GM19372 (cell line): ENCODE results near the gene IGSF9B.

Experiments
- ATAC-seq: cut with Tn5 transposase; IDR thresholded peaks from one replicate; pipeline ENCODE4 v1.9.1; 2021; ENCODE audit warnings: mild to moderate bottlenecking, low read depth, moderate library complexity; ENCODE audit not compliant: unreplicated experiment

IGSF9B gene

DNA sequence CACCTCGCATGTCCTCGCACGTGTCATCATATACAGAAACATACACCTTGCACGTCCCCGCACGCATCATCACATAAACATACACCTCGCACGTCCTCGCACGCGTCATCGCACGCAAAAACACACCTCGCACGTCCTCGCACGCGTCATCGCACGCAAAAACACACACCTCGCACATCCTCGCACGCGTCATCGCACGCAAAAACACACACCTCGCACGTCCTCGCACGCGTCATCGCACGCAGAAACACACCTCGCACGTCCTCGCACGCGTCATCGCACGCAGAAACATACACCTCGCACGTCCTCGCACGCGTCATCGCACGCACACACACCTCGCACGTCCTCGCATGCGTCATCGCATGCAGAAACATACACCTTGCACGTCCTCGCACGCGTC lies 16.7 kb downstream of the IGSF9B start:
- no peak for ATAC-seq

DNA sequence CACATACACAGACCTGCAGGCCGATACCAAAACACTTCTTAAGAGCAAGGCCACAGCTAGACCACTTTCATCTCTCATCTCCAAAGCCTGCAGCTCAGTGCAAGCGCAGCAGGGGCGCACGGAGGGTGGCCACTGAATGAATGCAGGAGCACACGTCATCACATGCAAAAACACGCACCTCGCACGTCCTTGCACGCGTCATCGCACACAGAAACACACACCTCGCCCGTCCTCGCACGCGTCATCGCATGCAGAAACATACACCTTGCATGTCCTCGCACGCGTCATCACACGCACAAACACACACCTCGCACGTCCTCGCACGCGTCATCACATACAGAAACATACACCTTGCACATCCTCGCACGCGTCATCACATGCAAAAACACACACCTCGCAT lies 17.2 kb downstream of the IGSF9B start:
- no peak for ATAC-seq

DNA sequence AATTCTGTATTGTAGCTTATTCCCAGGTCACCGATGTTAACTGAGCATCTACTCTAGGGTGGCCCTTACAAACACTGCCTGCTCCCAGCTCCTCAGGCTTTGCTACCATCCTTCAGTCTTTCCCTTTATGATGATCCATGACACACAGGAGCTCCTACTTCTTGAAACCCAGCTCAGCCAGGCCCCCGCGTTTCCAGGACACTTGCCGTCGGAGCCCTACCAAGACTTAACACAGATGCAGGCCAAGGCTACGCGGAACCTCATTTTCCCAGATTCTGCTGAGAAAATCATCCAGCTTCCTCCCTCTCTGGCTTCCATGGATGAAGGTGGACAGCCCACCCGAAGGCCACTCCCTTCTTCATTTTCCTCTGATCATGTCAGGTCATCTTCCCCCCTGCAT lies 18.6 kb downstream of the IGSF9B start:
- ATAC-seq = no peak

DNA sequence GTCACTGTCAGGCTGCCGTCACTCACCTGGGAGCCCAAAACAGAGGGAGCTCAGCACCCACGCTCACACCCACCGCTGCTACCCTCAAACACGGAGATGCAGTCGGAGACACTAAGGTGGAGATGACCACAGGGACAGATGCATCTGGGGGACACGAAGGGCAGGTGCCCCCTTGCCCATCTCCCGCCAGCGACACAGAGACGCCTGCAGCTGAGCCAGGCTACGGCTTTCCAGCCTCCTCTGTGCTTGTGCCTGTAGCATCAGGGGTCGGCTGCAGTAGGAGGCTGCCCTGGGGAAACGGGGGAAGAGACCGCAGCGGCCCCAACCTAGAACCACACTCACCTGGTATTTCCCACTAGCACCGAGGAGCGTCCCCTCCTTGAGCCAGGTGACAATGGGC lies 19.3 kb downstream of the IGSF9B start:
- ATAC-seq = no peak

GRCh38 chr11:133937015-133937414 lies 19.8 kb downstream of the IGSF9B start:
- ATAC-seq = no peak

DNA sequence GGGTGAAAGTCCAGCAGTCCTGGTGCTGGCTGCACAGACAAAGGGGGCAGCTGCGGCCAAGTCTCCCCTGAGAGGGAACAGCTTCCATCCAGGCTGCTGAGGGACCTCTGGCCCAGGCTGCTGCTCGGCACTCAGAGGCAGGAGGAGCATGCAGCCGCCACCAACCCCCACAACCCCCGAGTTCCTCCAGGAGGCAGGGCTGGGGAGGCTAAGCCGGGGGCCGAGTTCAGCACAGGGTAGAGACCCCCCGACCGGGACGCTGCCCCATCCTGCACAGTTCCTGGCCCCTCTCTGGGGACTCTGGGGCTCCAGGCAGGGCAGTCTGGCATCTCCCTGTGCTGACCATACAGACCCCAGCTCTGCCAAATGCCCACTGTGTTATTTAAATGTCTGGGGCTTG lies 20.2 kb downstream of the IGSF9B start:
- ATAC-seq = no peak

DNA sequence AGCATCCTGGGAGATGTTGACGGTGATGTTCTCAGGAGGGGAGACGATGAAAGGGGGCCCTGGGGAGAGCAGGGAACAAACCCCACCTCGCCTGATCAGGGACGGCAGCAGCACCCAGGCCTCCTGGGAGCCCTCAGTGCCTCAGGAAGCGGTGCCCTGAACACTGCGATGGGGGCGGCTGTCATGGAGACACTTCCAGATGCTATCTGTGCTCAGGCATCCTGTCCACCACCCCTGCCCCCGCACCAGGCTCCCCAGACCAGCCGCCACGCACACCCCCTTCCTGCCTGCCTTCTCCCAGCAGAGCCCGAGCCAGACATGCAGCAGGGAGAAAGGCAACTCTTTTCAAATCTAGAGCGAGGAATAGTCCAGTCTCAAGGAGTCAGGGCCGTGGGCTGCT lies 20.6 kb downstream of the IGSF9B start:
- no peak for ATAC-seq

- ATAC-seq = no peak
Measured at GRCh38 chr11:133935551-133935910, 21.2 kb downstream of the IGSF9B start.

DNA sequence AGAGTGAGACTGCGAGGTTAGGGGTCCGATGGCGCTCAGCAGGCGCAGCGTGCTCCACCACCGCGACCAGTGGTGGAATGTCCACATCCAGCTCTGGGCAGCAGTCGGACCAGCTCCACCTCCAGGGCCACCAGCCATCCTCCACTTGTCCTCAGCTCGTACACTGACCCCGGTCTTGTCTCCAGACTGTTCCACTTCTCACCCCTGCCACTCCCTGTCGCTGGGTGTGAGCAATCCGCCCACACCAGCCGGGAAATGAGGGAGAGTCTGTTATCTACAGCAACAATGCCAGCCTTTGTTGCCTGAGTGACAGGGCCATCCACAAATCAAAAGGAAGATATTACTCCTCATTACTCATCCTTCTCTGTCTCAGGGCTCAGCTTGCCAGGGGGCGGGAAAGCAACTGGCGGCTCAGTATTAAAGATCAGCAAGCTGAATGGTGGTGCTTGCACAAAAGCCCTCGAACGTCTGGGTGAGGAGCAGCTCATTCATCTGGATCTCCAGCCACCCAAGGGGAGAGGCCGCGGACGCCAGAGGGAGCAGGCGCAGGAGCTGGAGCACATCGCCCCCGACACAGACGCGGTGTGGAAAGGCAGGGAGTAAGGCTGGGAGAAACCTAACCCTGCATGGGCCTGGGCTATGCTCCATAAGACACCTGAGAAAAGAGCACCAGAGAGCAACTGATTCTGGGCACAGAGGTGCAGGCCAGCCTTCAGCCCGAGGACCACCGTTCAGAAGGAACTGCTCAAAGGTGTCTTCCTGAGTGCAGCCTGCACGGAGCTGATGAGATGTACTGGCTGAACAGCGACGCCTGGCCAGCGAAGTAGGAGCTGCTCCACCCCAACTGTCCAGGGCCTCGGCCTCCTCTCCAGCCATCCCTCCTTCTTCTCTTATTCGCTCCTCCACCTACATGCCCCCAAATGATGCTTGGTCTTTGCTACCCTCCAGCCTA lies 21.9 kb downstream of the IGSF9B start:
- ATAC-seq = no peak

- ATAC-seq = no peak
Measured at GRCh38 chr11:133934096-133934495, 22.7 kb downstream of the IGSF9B start.

DNA sequence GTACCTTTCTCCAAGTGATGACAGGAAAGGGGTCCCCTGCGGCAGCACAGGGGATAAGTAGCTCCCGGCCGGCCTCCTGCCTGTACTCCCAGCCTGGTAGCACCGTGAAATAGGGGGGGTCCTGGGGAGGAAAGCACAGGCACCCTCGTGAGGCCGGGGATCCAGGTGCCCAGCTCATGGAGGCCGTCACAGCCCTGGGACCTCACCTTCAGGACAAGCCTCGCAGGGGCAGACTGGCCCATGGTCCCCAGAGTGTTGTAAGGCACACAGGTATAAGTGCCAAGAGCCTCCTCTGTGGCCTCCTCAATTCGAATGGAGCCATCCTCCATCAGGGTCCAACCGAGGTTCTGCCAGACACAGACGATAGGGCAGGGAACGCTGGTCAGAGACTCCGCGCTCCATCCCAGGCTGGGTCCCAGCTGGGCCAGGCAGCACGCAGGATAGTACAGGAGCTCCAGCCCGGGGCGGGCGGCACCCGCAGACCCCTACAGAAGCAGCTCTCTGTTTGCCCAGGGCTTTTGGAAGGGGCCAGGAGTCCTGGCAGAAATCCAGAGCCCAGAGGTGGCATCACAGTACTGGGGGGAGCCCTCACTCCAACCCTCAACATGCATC lies 25.2 kb downstream of the IGSF9B start:
- no peak for ATAC-seq

GRCh38 chr11:133930767-133931448 lies 25.9 kb downstream of the IGSF9B start:
- ATAC-seq = no peak

DNA sequence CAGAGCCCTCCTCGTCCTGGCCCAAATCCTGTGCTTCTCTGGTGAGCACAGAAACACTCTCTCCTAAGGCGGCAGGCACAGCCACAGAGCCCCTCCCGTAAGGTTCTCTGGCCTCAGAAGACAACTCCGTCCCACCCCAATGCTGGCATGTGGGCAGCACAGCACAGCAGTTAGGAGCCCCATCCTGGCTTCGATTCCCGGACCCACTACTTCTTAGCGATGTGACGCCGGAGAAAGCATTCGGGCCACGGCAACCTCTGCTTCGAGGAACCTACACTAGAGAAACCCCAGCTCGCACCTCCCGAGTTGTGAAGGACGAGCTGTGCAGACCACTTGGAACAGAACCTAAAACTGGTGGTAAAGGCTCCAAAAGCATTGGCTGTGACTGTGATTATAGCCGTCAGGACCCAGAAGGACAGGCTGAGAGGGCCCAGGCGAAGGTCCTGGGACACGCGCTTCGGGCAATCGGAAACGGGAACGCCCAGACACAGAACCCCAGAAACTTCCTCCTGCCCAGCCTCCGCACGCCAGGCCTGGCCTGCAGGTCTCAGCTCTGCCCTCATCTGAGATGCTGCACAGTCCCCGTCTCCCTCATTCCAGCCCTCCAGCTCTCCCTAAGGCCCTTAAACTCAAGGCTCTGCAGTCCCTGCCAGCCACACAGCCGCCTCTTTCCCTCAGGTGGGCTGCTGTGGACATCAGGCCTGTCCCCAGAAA lies 26.6 kb downstream of the IGSF9B start:
- ATAC-seq = no peak

GRCh38 chr11:133929401-133930052 lies 27.2 kb downstream of the IGSF9B start:
- no peak for ATAC-seq

- no peak for ATAC-seq
Measured at GRCh38 chr11:133928628-133929059, 28.1 kb downstream of the IGSF9B start.

DNA sequence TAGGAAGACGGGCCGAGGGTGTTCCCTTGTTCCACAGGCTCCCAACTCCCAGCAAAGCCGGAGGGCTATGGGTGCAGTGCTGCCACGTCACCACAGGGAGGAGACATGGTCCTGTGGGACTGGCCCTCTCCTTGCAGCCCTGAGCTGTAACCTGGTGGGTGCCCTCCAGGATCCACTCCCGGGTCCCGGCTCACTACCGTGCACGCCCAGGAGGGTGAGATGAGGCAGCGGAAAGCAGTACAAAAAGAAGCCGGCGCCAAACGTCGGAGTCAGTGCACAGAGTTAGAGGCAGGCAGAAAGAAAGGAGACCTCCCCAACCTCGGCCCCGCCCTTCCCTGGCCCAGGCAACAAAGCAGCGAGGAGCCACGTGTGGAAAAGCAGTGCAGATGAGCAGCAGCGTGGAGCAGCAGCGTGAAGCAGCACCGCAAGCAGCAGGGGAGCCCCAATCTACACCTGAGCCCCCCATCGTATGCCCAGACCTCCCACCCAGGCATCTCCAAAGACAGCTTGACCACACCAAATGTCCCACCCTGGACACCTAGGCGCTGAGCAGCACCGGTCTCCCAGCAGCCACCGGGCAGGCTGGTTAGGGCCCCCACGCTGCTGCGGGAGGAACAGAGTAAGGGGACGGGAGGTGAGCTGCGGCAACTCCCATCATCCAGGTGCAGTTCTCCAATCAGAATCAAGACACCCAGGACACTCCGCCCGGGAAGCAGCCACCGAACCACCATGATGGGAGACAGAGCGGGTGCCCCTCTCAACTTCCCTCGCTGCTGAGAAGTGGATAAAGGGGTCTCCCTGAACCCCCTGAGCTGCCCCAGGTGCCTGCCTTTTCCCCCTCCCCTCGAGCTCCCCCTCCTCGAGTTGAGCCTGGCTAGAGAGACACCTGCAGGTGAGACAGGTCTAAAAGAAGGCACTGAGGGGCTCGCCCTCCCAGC lies 28.8 kb downstream of the IGSF9B start:
- ATAC-seq = peak; percentile 88

- ATAC-seq = no peak
Measured at GRCh38 chr11:133926466-133927246, 30.1 kb downstream of the IGSF9B start.

GRCh38 chr11:133925756-133926155 lies 31.0 kb downstream of the IGSF9B start:
- ATAC-seq = no peak
